Spleen (tissue), 11 donors: Measurements from ENCODE around the gene PAX3. TPM values are rescaled to one million over a fixed set of nuclear protein-coding genes. Genes with fewer than 3 reads are reported as not detected.

Experiments
- DNase-seq: peaks from one replicate; pipeline ENCODE4 v3.0.0-alpha.2; 2020
- H3K27ac ChIP-seq, 8 donors: fragments of 200-600 bp; sonication (generic) in 7 of 8; 1 replicate in 4 of 8; 2 replicates in 4 of 8; pipeline versions ENCODE4 v1.5.0 to v1.8.0; 2016 to 2021; ENCODE audit warnings: inconsistent platforms in 4 of 8, mild to moderate bottlenecking in 4 of 8, moderate library complexity in 1 of 8
- H3K27me3 ChIP-seq, 7 donors: fragments of 200-600 bp; sonication (generic) in 6 of 7; replicated peaks in 1 of 7; 1 replicate in 4 of 7; 2 replicates in 3 of 7; pipeline versions ENCODE4 v1.5.0 to v1.8.0; 2016 to 2021; ENCODE audit warnings: inconsistent platforms in 3 of 7, mild to moderate bottlenecking in 1 of 7
- H3K36me3 ChIP-seq, 6 donors: fragments of 200-600 bp; sonication (generic) in 5 of 6; 1 replicate in 4 of 6; 2 replicates in 2 of 6; pipeline versions ENCODE4 v1.5.0 to v1.8.0; 2016 to 2021; ENCODE audit warnings: inconsistent platforms in 2 of 6
- H3K4me1 ChIP-seq, 6 donors: fragments of 200-600 bp; sonication (generic) in 5 of 6; 1 replicate in 3 of 6; 2 replicates in 3 of 6; pipeline versions ENCODE4 v1.5.0 to v1.8.0; 2016 to 2021; ENCODE audit warnings: inconsistent platforms in 3 of 6
- H3K4me3 ChIP-seq, 8 donors: fragments of 200-600 bp; sonication (generic) in 7 of 8; 1 replicate in 4 of 8; 2 replicates in 4 of 8; pipeline versions ENCODE4 v1.5.0 to v1.8.0; 2016 to 2021; ENCODE audit warnings: inconsistent platforms in 4 of 8, mild to moderate bottlenecking in 4 of 8, moderate library complexity in 2 of 8
- H3K9me3 ChIP-seq, 8 donors: fragments of 200-600 bp; sonication (generic) in 7 of 8; 1 replicate in 4 of 8; 2 replicates in 4 of 8; pipeline versions ENCODE4 v1.5.0 to v1.8.0; 2016 to 2021; ENCODE audit warnings: inconsistent platforms in 4 of 8
- CTCF ChIP-seq, 11 experiments: fragments of 200-600 bp in 7 of 11; fragments of 450-650 bp in 4 of 11; sonication (generic) in 4 of 11; IDR thresholded peaks in 8 of 11; conservative IDR thresholded peaks in 3 of 11; 1 replicate in 7 of 11; 2 replicates in 4 of 11; pipeline versions ENCODE4 v1.4.0 to v1.8.0; 2016 to 2021; ENCODE audit warnings: antibody characterized with exemption in 11 of 11, inconsistent platforms in 4 of 11, mild to moderate bottlenecking in 1 of 11
- POLR2A ChIP-seq, 3 donors: fragments of 450-650 bp; IDR thresholded peaks; one replicate each; pipeline ENCODE4 v1.5.1; 2017; ENCODE audit warnings: antibody characterized with exemption in 3 of 3, mild to moderate bottlenecking in 1 of 3
- POLR2AphosphoS5 ChIP-seq, 3 donors: sonication (generic); formaldehyde crosslinking; IDR thresholded peaks; one replicate each; pipeline ENCODE4 v1.5.1; 2017; ENCODE audit warnings: antibody characterized with exemption in 3 of 3
- WGBS, 5 donors: extraction: QIAGEN DNeasy Blood & Tissue Kit in 3 of 5; methylation state at CpG; one replicate each; pipeline versions ENCODE4 v1.1.5 to v1.1.7; 2013 to 2018; 5-methylcytosine and 5-hydroxymethylcytosine counted together
- intact Hi-C: fragments of 100-400 bp; cut with DNase I; formaldehyde crosslinking; loops from one replicate; pipeline ENCODE4 v1.15.0; 2023; ENCODE audit warnings: low total_unique reads
- polyA plus RNA-seq, 3 donors: library from polyadenylated mRNA; stranded (reverse); fragments of 200-250 nt; gene quantifications; one replicate each; pipeline ENCODE4 v1.2.1, GENCODE V29; 2013
- total RNA-seq, 7 donors: library from RNA; depleted of rRNA in 3 of 7; stranded (reverse); fragments of >200 nt in 3 of 7; fragmentation: NEBNext Ultra II Directional in 4 of 7; extraction: Animal tissue kit (Norgen Biotek cat#: 25700) in 4 of 7; gene quantifications; one replicate each; pipeline versions ENCODE4 v1.1.0 to v1.2.1, GENCODE V29; 2016 to 2021
- donor health status: healthy with polysubstance abuse.
- donor health status: DM: no; HTN: no; CAD: no; lungs with moderate emphysema.
- donor health status: DM: no; HTN: no; CAD: no.
- donor health status: Bipolar disorder and iron deficiency.
- donor health status: healthy.
- donor health status: DM: no; HTN: no; CAD: no.
- donor health status: DM: yes; HTN: yes; CAD: no.

PAX3 gene
- total and polyA plus RNA-seq, 10 donors, result 0.26 TPM; not detected in 9

DNA sequence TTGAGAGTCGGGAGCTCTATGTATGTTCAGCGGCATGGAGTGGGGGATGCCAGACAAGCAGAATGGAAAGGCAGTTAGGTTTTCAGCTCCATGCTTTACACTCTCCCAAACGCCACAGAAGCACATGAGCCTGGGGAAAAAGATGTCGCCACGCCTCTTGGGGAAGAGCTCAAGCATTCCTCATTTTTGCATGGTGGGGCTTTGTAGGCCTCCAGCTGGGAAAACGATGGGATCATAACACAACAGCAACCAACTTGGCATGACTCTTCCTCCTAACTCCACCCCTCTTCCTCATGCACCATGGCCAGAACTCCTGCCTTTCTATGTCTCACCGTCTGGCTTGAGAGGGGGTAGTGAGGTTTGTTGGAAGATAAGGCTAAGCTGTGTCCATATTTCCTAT is 102.6 kb downstream of the PAX3 start:
- Histone ChIP-seq H3K27me3 (no peaks in the 10 kb centered on the region), H3K36me3 (no peaks in the 10 kb centered on the region), H3K4me1 (no peaks in the 10 kb centered on the region), H3K9me3 (no peaks in the 10 kb centered on the region), H3K27ac (no peak overlapping the region), H3K4me3 (no peak overlapping the region)
- intact Hi-C loops, result no loop called here
- no peak for DNase-seq
- whole genome bisulfite sequencing, 5 donors, result 75 to 88% (median 82%) methylated on average over 7 of the region's 7 CpGs
- no peak for TF ChIP-seq POLR2A (IDR thresholded peaks at IDR 0.05)
- no peak for TF ChIP-seq CTCF (IDR thresholded peaks at IDR 0.05 in 8 of 11, conservative IDR thresholded peaks at IDR 0.05 in 3 of 11)
- no peak for TF ChIP-seq POLR2AphosphoS5 (IDR thresholded peaks at IDR 0.05)

- Histone ChIP-seq H3K27ac (no peak overlapping the region), H3K4me3 (no peak overlapping the region), H3K27me3 (no peaks in the 10 kb centered on the region), H3K4me1 (no peaks in the 10 kb centered on the region), H3K9me3 (no peaks in the 10 kb centered on the region), H3K36me3 (no peaks in the 10 kb centered on the region)
- TF ChIP-seq POLR2A (IDR thresholded peaks at IDR 0.05) (no peak), POLR2AphosphoS5 (IDR thresholded peaks at IDR 0.05) (no peak), CTCF (IDR thresholded peaks at IDR 0.05 in 8 of 11, conservative IDR thresholded peaks at IDR 0.05 in 3 of 11) (no peak)
- DNase-seq, result no peak
- WGBS, 5 donors, result 68 to 82% (median 75%) methylated on average over 5 of the region's 5 CpGs
- intact Hi-C loops, result no loop called here
Measured at GRCh38 chr2:222194669-222195068, 104.1 kb downstream of the PAX3 start.

DNA sequence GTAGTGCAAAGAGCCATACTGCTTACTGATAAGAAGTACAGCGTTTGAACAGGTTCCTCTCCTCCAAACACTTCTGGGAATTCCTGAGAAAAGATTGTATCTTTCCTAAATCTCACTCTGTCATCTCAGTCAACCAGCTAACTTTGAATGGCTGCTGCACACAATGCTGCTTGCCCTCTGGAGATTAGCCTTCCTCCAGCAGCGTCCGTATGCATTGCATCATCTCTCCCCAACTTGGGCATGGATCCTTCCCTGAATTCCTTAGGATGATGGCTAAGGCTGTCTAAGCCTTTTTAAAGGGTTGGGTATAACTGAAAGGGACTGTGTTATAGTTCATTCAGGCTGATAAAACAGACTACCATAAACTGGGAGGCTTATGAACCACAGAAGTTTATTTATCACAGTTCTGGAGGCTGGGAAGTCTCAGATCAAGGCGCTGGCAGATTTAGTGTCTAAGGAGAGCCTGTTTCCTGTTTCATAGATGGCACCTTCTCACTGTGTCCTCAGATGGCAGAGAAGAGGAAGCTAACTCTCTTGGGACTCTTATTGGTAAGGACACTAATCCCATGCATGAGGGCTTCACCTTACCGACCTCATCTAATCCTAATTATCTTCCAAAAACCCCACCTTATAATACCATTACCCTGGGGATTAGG is 105.3 kb downstream of the PAX3 start:
- no peak for DNase-seq
- Histone ChIP-seq H3K27me3 (no peaks in the 10 kb centered on the region), H3K9me3 (no peaks in the 10 kb centered on the region), H3K36me3 (no peaks in the 10 kb centered on the region), H3K4me3 (no peak overlapping the region), H3K4me1 (no peaks in the 10 kb centered on the region), H3K27ac (no peak overlapping the region)
- 38 to 53% (median 44%) methylated on average over 5 of the region's 5 CpGs for WGBS, 5 donors
- TF ChIP-seq POLR2A (IDR thresholded peaks at IDR 0.05) (no peak), CTCF (IDR thresholded peaks at IDR 0.05 in 8 of 11, conservative IDR thresholded peaks at IDR 0.05 in 3 of 11) (no peak), POLR2AphosphoS5 (IDR thresholded peaks at IDR 0.05) (no peak)
- intact Hi-C loops, result no loop called here

DNA sequence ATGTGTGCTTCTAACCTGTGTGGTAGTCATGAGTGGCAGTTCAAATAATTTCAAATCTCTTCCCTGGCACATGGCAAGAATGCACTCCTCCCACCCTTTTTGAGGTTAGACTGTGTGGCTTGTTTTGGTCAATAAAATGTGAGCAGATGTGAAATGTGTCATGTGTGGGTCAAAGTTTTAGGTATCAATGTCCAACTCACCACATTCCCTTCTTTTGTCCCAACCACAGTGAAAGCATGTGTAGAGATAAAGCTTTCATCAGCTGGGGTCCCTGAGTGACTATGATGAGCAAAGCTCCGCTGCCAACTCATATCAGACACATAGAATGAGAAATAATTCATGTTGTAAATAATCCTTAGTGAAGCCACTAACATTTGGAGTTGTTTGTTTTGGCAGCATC is 118.2 kb downstream of the PAX3 start:
- H3K4me1 ChIP-seq, result no peaks in the 10 kb centered on the region
- H3K27ac ChIP-seq, result no peak overlapping the region
- intact Hi-C loops, result no loop called here
- 55 to 89% (median 63%) methylated on average over 1 of the region's 1 CpG for WGBS, 5 donors
- peaks cover 0 to 3% (median 0%) of the 10 kb centered on the region in 7 donors for H3K27me3 ChIP-seq
- no peak for DNase-seq
- TF ChIP-seq POLR2AphosphoS5 (IDR thresholded peaks at IDR 0.05), result no peak
- TF ChIP-seq POLR2A (IDR thresholded peaks at IDR 0.05), result no peak
- no peak for TF ChIP-seq CTCF (IDR thresholded peaks at IDR 0.05 in 8 of 11, conservative IDR thresholded peaks at IDR 0.05 in 3 of 11)
- no peak overlapping the region for H3K4me3 ChIP-seq
- H3K36me3 ChIP-seq, result no peaks in the 10 kb centered on the region
- no peaks in the 10 kb centered on the region for H3K9me3 ChIP-seq
